GM23338 (cell line): ENCODE results near the gene ATG16L2. TPM values are rescaled to one million over a fixed set of nuclear protein-coding genes. Genes with fewer than 3 reads are reported as not detected.

ENCODE experiments used
- ATAC-seq: fragments of 200-7000 bp; cut with Tn5 transposase; 3 replicates; pipeline ENCODE4 v1.9.1; 2020
- DNase-seq: peaks from one replicate; pipeline ENCODE4 v3.0.0-alpha.2; 2015; ENCODE audit warnings: low spot score
- H2AFZ ChIP-seq: fragments of 200-600 bp; sonication (generic); 2 replicates; pipeline ENCODE4 v1.8.0; 2016; ENCODE audit warnings: antibody characterized with exemption, mild to moderate bottlenecking, moderate library complexity
- H3F3A ChIP-seq: fragments of 200-600 bp; sonication (generic); replicated peaks from 2 replicates; pipeline ENCODE4 v1.8.0; 2017; ENCODE audit warnings: antibody characterized with exemption, mixed run types, low read depth
- H3K27ac ChIP-seq: fragments of 200-600 bp; sonication (generic); 2 replicates; pipeline ENCODE4 v1.6.1; 2016; ENCODE audit warnings: low read depth
- H3K27me3 ChIP-seq: fragments of 200-600 bp; sonication (generic); 2 replicates; pipeline ENCODE4 v1.8.0; 2016; ENCODE audit warnings: mild to moderate bottlenecking, mixed run types, moderate library complexity; ENCODE audit not compliant: insufficient read depth
- H3K36me3 ChIP-seq: fragments of 200-600 bp; sonication (generic); 2 replicates; pipeline ENCODE4 v1.8.0; 2016; ENCODE audit warnings: mild to moderate bottlenecking; ENCODE audit not compliant: insufficient read depth
- H3K4me1 ChIP-seq: fragments of 200-600 bp; sonication (generic); 2 replicates; pipeline ENCODE4 v1.8.0; 2016; ENCODE audit warnings: mild to moderate bottlenecking, moderate library complexity; ENCODE audit not compliant: insufficient read depth
- H3K4me2 ChIP-seq: fragments of 200-600 bp; sonication (generic); 2 replicates; pipeline ENCODE4 v1.7.1; 2017; ENCODE audit warnings: mixed run types
- H3K4me3 ChIP-seq: fragments of 200-600 bp; sonication (generic); 2 replicates; pipeline ENCODE4 v1.6.1; 2016; ENCODE audit warnings: mixed run types
- H3K79me2 ChIP-seq: fragments of 200-600 bp; sonication (generic); replicated peaks from 2 replicates; pipeline ENCODE4 v1.8.0; 2017; ENCODE audit warnings: mild to moderate bottlenecking; ENCODE audit not compliant: insufficient read depth
- H3K9me2 ChIP-seq: fragments of 200-600 bp; sonication (generic); 2 replicates; pipeline ENCODE4 v1.8.0; 2017; ENCODE audit not compliant: insufficient read depth
- H4K20me1 ChIP-seq: fragments of 200-600 bp; sonication (generic); replicated peaks from 2 replicates; pipeline ENCODE4 v1.8.0; 2017; ENCODE audit warnings: mild to moderate bottlenecking; ENCODE audit not compliant: insufficient read depth
- H3K27ac Mint-ChIP-seq: 2 replicates; pipeline ENCODE4 v1.8.0; 2020; ENCODE audit warnings: inconsistent platforms, mild to moderate bottlenecking, moderate library complexity, mixed read lengths
- H3K27me3 Mint-ChIP-seq: 3 replicates; pipeline ENCODE4 v1.8.0; 2022; ENCODE audit warnings: low read depth, mild to moderate bottlenecking, moderate library complexity, mixed read lengths, inconsistent platforms; ENCODE audit not compliant: insufficient read depth, poor library complexity
- H3K36me3 Mint-ChIP-seq: 3 replicates; pipeline ENCODE4 v1.8.0; 2021; ENCODE audit warnings: low read depth, mild to moderate bottlenecking, inconsistent platforms, moderate library complexity, mixed read lengths
- H3K4me1 Mint-ChIP-seq: 3 replicates; pipeline ENCODE4 v1.8.0; 2020; ENCODE audit warnings: mild to moderate bottlenecking, inconsistent platforms, mixed read lengths
- H3K4me3 Mint-ChIP-seq: 3 replicates; pipeline ENCODE4 v1.8.0; 2021; ENCODE audit warnings: moderate library complexity, mild to moderate bottlenecking, inconsistent platforms, mixed read lengths
- H3K9me3 Mint-ChIP-seq: 3 replicates; pipeline ENCODE4 v1.8.0; 2020; ENCODE audit warnings: moderate library complexity, mild to moderate bottlenecking, inconsistent platforms, mixed read lengths
- CREB1 ChIP-seq: fragments of 250-450 bp; sonication (Bioruptor Pico); IDR thresholded peaks from 2 replicates; pipeline ENCODE4 v1.5.0; 2020; ENCODE audit warnings: low read depth, mild to moderate bottlenecking, moderate library complexity
- CTCF ChIP-seq, 2 experiments: fragments of 200-600 bp in 1 of 2; sonication (generic) in 1 of 2; conservative IDR thresholded peaks; 2 replicates each; pipeline versions ENCODE4 v1.5.1 to v1.6.1; 2016 to 2017; ENCODE audit warnings: antibody characterized with exemption in 2 of 2, low read depth in 2 of 2, mild to moderate bottlenecking in 2 of 2, moderate library complexity in 1 of 2
- ETS1 ChIP-seq: IDR thresholded peaks from 2 replicates; pipeline ENCODE4 v1.6.1; 2016; ENCODE audit warnings: antibody characterized with exemption
- EZH2 ChIP-seq: fragments of 200-600 bp; sonication (generic); IDR thresholded peaks from one replicate; pipeline ENCODE4 v1.8.0; 2017; ENCODE audit warnings: antibody characterized with exemption, mild to moderate bottlenecking, low read depth; ENCODE audit not compliant: unreplicated experiment
- EZH2phosphoT487 ChIP-seq: fragments of 200-600 bp; sonication (generic); IDR thresholded peaks from one replicate; pipeline ENCODE4 v1.8.1; 2018; ENCODE audit warnings: antibody characterized with exemption; ENCODE audit not compliant: unreplicated experiment
- JUNB ChIP-seq: IDR thresholded peaks from one replicate; pipeline ENCODE4 v1.6.1; 2016; ENCODE audit warnings: antibody characterized with exemption; ENCODE audit not compliant: unreplicated experiment
- NANOG ChIP-seq: IDR thresholded peaks from 2 replicates; pipeline ENCODE4 v1.6.1; 2016; ENCODE audit warnings: antibody characterized with exemption, borderline replicate concordance
- POLR2AphosphoS5 ChIP-seq: IDR thresholded peaks from 2 replicates; pipeline ENCODE4 v1.6.1; 2016; ENCODE audit warnings: antibody characterized with exemption, low read depth
- REST ChIP-seq: IDR thresholded peaks from one replicate; pipeline ENCODE4 v1.6.1; 2018; ENCODE audit warnings: antibody characterized with exemption; ENCODE audit not compliant: unreplicated experiment
- STAT1 ChIP-seq: IDR thresholded peaks from one replicate; pipeline ENCODE4 v1.6.1; 2016; ENCODE audit warnings: antibody characterized with exemption; ENCODE audit not compliant: unreplicated experiment
- ZNF114 ChIP-seq: fragments of 250-450 bp; sonication (Bioruptor Pico); IDR thresholded peaks from 2 replicates; pipeline ENCODE4 v1.5.0; 2020; ENCODE audit warnings: mild to moderate bottlenecking, moderate library complexity
- ZNF331 ChIP-seq: fragments of 250-450 bp; sonication (Bioruptor Pico); IDR thresholded peaks from 2 replicates; pipeline ENCODE4 v1.5.0; 2020; ENCODE audit warnings: low read depth, mild to moderate bottlenecking, moderate library complexity
- polyA plus RNA-seq: library from polyadenylated mRNA; unstranded; fragments of >200 nt; fragmentation: Nextera tagmentation; extraction: Ambion mirVana; gene quantifications from 2 replicates; pipeline ENCODE4 v1.2.1, GENCODE V29; 2016
- total RNA-seq: library from RNA; depleted of rRNA; stranded (reverse); fragments of >200 nt; shearing (Covaris generic); gene quantifications from 2 replicates; pipeline ENCODE4 v1.2.3, GENCODE V29; 2014
- TF ChIP-seq, protein P1 (sequence below): fragments of 250-450 bp; sonication (Bioruptor Pico); IDR thresholded peaks from 2 replicates; pipeline ENCODE4 v1.5.0; 2020; ENCODE audit warnings: mild to moderate bottlenecking, moderate library complexity

The ATG16L2 gene
- total and polyA plus RNA-seq, 2 experiments from 2014 or later: 9.6 to 24.6 TPM

DNA sequence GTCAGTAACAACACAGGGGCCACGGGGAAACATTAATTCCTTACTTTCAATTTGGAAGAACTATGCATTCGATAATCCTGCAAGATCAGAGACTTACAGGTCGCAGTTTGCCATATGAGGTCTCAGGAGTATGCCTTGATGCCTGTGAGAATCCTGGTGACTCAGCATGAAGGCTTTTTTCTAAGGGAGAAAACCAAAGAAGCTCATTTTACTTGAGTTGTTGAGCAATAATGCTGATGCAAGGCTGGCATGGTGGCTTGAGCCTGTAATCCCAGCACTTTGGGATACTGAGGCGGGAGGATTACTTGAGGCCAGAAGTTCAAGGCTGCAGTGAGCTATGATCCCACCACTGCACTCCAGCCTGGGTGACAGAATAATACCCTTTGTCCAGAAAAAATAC lies 26.6 kb downstream of the ATG16L2 start:
- no peak overlapping the region for H3K27ac ChIP-seq
- TF ChIP-seq NANOG: no peak
- TF ChIP-seq REST: no peak
- no peak for TF ChIP-seq JUNB
- no peak for TF ChIP-seq ETS1
- TF ChIP-seq, protein P1, sequence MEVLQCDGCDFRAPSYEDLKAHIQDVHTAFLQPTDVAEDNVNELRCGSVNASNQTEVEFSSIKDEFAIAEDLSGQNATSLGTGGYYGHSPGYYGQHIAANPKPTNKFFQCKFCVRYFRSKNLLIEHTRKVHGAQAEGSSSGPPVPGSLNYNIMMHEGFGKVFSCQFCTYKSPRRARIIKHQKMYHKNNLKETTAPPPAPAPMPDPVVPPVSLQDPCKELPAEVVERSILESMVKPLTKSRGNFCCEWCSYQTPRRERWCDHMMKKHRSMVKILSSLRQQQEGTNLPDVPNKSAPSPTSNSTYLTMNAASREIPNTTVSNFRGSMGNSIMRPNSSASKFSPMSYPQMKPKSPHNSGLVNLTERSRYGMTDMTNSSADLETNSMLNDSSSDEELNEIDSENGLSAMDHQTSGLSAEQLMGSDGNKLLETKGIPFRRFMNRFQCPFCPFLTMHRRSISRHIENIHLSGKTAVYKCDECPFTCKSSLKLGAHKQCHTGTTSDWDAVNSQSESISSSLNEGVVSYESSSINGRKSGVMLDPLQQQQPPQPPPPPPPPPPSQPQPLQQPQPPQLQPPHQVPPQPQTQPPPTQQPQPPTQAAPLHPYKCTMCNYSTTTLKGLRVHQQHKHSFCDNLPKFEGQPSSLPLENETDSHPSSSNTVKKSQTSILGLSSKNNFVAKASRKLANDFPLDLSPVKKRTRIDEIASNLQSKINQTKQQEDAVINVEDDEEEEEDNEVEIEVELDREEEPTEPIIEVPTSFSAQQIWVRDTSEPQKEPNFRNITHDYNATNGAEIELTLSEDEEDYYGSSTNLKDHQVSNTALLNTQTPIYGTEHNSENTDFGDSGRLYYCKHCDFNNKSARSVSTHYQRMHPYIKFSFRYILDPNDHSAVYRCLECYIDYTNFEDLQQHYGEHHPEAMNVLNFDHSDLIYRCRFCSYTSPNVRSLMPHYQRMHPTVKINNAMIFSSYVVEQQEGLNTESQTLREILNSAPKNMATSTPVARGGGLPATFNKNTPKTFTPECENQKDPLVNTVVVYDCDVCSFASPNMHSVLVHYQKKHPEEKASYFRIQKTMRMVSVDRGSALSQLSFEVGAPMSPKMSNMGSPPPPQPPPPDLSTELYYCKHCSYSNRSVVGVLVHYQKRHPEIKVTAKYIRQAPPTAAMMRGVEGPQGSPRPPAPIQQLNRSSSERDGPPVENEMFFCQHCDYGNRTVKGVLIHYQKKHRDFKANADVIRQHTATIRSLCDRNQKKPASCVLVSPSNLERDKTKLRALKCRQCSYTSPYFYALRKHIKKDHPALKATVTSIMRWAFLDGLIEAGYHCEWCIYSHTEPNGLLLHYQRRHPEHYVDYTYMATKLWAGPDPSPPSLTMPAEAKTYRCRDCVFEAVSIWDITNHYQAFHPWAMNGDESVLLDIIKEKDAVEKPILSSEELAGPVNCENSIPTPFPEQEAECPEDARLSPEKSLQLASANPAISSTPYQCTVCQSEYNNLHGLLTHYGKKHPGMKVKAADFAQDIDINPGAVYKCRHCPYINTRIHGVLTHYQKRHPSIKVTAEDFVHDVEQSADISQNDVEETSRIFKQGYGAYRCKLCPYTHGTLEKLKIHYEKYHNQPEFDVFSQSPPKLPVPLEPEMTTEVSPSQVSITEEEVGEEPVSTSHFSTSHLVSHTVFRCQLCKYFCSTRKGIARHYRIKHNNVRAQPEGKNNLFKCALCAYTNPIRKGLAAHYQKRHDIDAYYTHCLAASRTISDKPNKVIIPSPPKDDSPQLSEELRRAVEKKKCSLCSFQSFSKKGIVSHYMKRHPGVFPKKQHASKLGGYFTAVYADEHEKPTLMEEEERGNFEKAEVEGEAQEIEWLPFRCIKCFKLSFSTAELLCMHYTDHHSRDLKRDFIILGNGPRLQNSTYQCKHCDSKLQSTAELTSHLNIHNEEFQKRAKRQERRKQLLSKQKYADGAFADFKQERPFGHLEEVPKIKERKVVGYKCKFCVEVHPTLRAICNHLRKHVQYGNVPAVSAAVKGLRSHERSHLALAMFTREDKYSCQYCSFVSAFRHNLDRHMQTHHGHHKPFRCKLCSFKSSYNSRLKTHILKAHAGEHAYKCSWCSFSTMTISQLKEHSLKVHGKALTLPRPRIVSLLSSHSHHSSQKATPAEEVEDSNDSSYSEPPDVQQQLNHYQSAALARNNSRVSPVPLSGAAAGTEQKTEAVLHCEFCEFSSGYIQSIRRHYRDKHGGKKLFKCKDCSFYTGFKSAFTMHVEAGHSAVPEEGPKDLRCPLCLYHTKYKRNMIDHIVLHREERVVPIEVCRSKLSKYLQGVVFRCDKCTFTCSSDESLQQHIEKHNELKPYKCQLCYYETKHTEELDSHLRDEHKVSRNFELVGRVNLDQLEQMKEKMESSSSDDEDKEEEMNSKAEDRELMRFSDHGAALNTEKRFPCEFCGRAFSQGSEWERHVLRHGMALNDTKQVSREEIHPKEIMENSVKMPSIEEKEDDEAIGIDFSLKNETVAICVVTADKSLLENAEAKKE (CRISPR knock-in tag): no peak
- TF ChIP-seq CTCF (conservative IDR thresholded peaks at IDR 0.05; ENCODE audit: low read depth in 2 of 2): no peak
- TF ChIP-seq STAT1: no peak
- no peak for TF ChIP-seq CREB1 (CRISPR knock-in tag)
- TF ChIP-seq POLR2AphosphoS5: no peak
- TF ChIP-seq ZNF331: no peak
- no peak for TF ChIP-seq EZH2
- no peak for TF ChIP-seq ZNF114 (CRISPR knock-in tag)
- TF ChIP-seq EZH2phosphoT487: no peak
- DNase-seq (no peak), ATAC-seq (no peak)
- Mint-ChIP-seq H3K4me3 (no peak overlapping the region), H3K27ac (no peak overlapping the region), H3K27me3 (no peaks in the 10 kb centered on the region), H3K4me1 (peaks cover 8% of the 10 kb centered on the region; the same call in 1 of the 3 replicates), H3K9me3 (no peaks in the 10 kb centered on the region), H3K36me3 (no peaks in the 10 kb centered on the region)
- H3K9me2 ChIP-seq: no peaks in the 10 kb centered on the region
- H3K79me2 ChIP-seq: no peaks in the 10 kb centered on the region
- no peaks in the 10 kb centered on the region for H3K27me3 ChIP-seq
- no peaks in the 10 kb centered on the region for H3K4me1 ChIP-seq
- no peaks in the 10 kb centered on the region; the same call in 1 of the 2 replicates for H4K20me1 ChIP-seq
- H3K4me2 ChIP-seq: no peak overlapping the region
- no peak overlapping the region for H3K4me3 ChIP-seq
- peaks cover 4% of the 10 kb centered on the region; the same call in 1 of the 2 replicates for H3F3A ChIP-seq
- H2AFZ ChIP-seq: no peak overlapping the region
- H3K36me3 ChIP-seq: no peaks in the 10 kb centered on the region
